Thyroid gland (tissue), 4 donors: Measurements from ENCODE around the gene PCDHGB5. TPM values are rescaled to one million over a fixed set of nuclear protein-coding genes. Genes with fewer than 3 reads are reported as not detected.
"Not testable (repeated sequence)": the region's sequence is repeated elsewhere in the genome, so short reads cannot be mapped to it uniquely, and the experiment has no call there.

ENCODE experiments used
- DNase-seq, 2 donors: peaks; one replicate each; pipeline ENCODE4 v3.0.0-alpha.2; 2019
- H3K27ac ChIP-seq, 3 donors: fragments of 200-600 bp; sonication (generic); 1 replicate in 2 of 3; 2 replicates in 1 of 3; pipeline ENCODE4 v1.5.1; 2016 to 2019; ENCODE audit warnings: mild to moderate bottlenecking in 1 of 3, moderate library complexity in 1 of 3
- H3K27me3 ChIP-seq: fragments of 200-600 bp; sonication (generic); one replicate; pipeline ENCODE4 v1.5.1; 2019
- H3K36me3 ChIP-seq, 2 donors: fragments of 200-600 bp; sonication (generic); one replicate each; pipeline ENCODE4 v1.5.1; 2016 to 2019
- H3K4me1 ChIP-seq, 2 donors: fragments of 200-600 bp; sonication (generic); one replicate each; pipeline ENCODE4 v1.5.1; 2017 to 2019
- H3K4me3 ChIP-seq, 3 donors: fragments of 200-600 bp; sonication (generic); replicated peaks in 1 of 3; 1 replicate in 2 of 3; 2 replicates in 1 of 3; pipeline ENCODE4 v1.5.1; 2016; ENCODE audit warnings: mild to moderate bottlenecking in 1 of 3
- H3K9me3 ChIP-seq: fragments of 200-600 bp; sonication (generic); one replicate; pipeline ENCODE4 v1.5.1; 2017
- POLR2A ChIP-seq, 2 donors: fragments of 450-650 bp; IDR thresholded peaks; one replicate each; pipeline ENCODE4 v1.6.1; 2017; ENCODE audit warnings: antibody characterized with exemption in 2 of 2, mild to moderate bottlenecking in 2 of 2, moderate library complexity in 1 of 2
- WGBS, 2 donors: methylation state at CpG; one replicate each; pipeline ENCODE4 v1.1.5; 2017; 5-methylcytosine and 5-hydroxymethylcytosine counted together
- intact Hi-C: fragments of 100-400 bp; cut with DNase I; formaldehyde crosslinking; loops from one replicate; pipeline ENCODE4 v1.15.1; 2023
- total RNA-seq, 4 donors: library from RNA; depleted of rRNA; stranded (reverse); fragments of >200 nt; gene quantifications; one replicate each; pipeline ENCODE4 v1.2.3, GENCODE V29; 2016
- TF ChIP-seq, protein P1 (sequence below), 6 experiments: fragments of 200-600 bp in 3 of 6; fragments of 450-650 bp in 3 of 6; sonication (generic) in 3 of 6; IDR thresholded peaks; one replicate each; pipeline ENCODE4 v1.5.1; 2016 to 2019; ENCODE audit warnings: antibody characterized with exemption in 6 of 6, mild to moderate bottlenecking in 2 of 6, inconsistent platforms in 1 of 6, moderate library complexity in 1 of 6

The PCDHGB5 gene
- total RNA-seq, 4 donors from 2014 or later = 17.2 to 22.6 (median 20.2) TPM

GRCh38 chr5:141389153-141390042, 8.3 kb upstream of the PCDHGB5 start:
- no peaks in the 10 kb centered on the region for H3K9me3 ChIP-seq
- no peaks in the 10 kb centered on the region for H3K36me3 ChIP-seq
- H3K4me3 ChIP-seq = no peak overlapping the region
- H3K27me3 ChIP-seq = no peaks in the 10 kb centered on the region
- H3K4me1 ChIP-seq = no peaks in the 10 kb centered on the region
- TF ChIP-seq, protein P1, sequence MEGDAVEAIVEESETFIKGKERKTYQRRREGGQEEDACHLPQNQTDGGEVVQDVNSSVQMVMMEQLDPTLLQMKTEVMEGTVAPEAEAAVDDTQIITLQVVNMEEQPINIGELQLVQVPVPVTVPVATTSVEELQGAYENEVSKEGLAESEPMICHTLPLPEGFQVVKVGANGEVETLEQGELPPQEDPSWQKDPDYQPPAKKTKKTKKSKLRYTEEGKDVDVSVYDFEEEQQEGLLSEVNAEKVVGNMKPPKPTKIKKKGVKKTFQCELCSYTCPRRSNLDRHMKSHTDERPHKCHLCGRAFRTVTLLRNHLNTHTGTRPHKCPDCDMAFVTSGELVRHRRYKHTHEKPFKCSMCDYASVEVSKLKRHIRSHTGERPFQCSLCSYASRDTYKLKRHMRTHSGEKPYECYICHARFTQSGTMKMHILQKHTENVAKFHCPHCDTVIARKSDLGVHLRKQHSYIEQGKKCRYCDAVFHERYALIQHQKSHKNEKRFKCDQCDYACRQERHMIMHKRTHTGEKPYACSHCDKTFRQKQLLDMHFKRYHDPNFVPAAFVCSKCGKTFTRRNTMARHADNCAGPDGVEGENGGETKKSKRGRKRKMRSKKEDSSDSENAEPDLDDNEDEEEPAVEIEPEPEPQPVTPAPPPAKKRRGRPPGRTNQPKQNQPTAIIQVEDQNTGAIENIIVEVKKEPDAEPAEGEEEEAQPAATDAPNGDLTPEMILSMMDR (IDR thresholded peaks at IDR 0.05) = no peak
- no peak for TF ChIP-seq POLR2A (IDR thresholded peaks at IDR 0.05)
- intact Hi-C loops = no loop called here
- no peak for DNase-seq
- 28 to 50% methylated on average over 32 to 60 of the region's 77 CpGs for WGBS, 2 donors
- no peak overlapping the region for H3K27ac ChIP-seq

GRCh38 chr5:141392429-141393198, 5.1 kb upstream of the PCDHGB5 start, which contains the start of gene PCDHGA8:
TSS of gene PCDHGA8 (plus strand) at chr5:141392633. CDS start at chr5:141392814, 181 bp downstream.
- TF ChIP-seq POLR2A (IDR thresholded peaks at IDR 0.05) = no peak
- Histone ChIP-seq H3K36me3 (no peaks in the 10 kb centered on the region), H3K27ac (no peak within 1 kb of the TSS), H3K9me3 (no peaks in the 10 kb centered on the region), H3K4me3 (no peak within 1 kb of the TSS), H3K4me1 (no peaks in the 10 kb centered on the region), H3K27me3 (no peaks in the 10 kb centered on the region)
- WGBS, 2 donors = 24 to 29% methylated on average over 38 of the region's 38 CpGs
- DNase-seq = no peak
- intact Hi-C loops = no loop called here

DNA sequence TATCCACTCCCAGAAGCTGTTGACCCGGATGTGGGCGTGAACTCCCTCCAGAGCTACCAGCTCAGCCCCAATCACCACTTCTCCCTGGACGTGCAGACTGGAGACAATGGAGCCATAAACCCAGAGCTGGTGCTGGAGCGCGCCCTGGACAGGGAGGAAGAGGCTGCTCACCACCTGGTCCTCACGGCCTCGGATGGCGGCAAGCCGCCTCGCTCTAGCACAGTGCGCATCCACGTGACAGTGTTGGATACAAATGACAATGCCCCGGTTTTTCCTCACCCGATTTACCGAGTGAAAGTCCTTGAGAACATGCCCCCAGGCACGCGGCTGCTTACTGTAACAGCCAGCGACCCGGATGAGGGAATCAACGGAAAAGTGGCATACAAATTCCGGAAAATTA, 4.5 kb upstream of the PCDHGB5 start:
- intact Hi-C loops = no loop called here
- Histone ChIP-seq H3K27me3 (no peaks in the 10 kb centered on the region), H3K36me3 (no peaks in the 10 kb centered on the region), H3K4me1 (no peaks in the 10 kb centered on the region), H3K9me3 (no peaks in the 10 kb centered on the region), H3K27ac (no peak overlapping the region), H3K4me3 (no peak overlapping the region)
- TF ChIP-seq, protein P1 (IDR thresholded peaks at IDR 0.05) = no peak
- TF ChIP-seq POLR2A (IDR thresholded peaks at IDR 0.05) = no peak
- no peak for DNase-seq
- 39 to 40% methylated on average over 19 of the region's 21 CpGs for WGBS, 2 donors

- DNase-seq, intact Hi-C loops, H3K4me1 ChIP-seq, H3K27me3 ChIP-seq, H3K36me3 ChIP-seq, H3K9me3 ChIP-seq, H3K27ac ChIP-seq, H3K4me3 ChIP-seq: not testable (repeated sequence)
- WGBS, 2 donors = 27 to 37% methylated on average over 21 to 35 of the region's 53 CpGs
Measured at GRCh38 chr5:141394401-141395187, 3.2 kb upstream of the PCDHGB5 start.

- intact Hi-C loops = no loop called here
- H3K4me1 ChIP-seq = peaks cover 4 to 7% of the 10 kb centered on the region in 2 donors
- H3K27me3 ChIP-seq = no peaks in the 10 kb centered on the region
- TF ChIP-seq, protein P1 (IDR thresholded peaks at IDR 0.05) = no peak
- TF ChIP-seq POLR2A (IDR thresholded peaks at IDR 0.05) = no peak
- no peak for DNase-seq
- H3K9me3 ChIP-seq = no peaks in the 10 kb centered on the region
- 18 to 22% methylated on average over 15 of the region's 15 CpGs for WGBS, 2 donors
- no peaks in the 10 kb centered on the region for H3K36me3 ChIP-seq
- no peak overlapping the region for H3K27ac ChIP-seq
- no peak overlapping the region for H3K4me3 ChIP-seq
Measured at GRCh38 chr5:141398608-141399007, 861 bp downstream of the PCDHGB5 start.
